Stromal cell of bone marrow (primary cell): ENCODE data around the gene PPP1R16B.

Source experiments
- DNase-seq: peaks from one replicate; pipeline ENCODE4 v3.0.0-alpha.2; 2012; ENCODE audit warnings: low read depth

Gene PPP1R16B

DNA sequence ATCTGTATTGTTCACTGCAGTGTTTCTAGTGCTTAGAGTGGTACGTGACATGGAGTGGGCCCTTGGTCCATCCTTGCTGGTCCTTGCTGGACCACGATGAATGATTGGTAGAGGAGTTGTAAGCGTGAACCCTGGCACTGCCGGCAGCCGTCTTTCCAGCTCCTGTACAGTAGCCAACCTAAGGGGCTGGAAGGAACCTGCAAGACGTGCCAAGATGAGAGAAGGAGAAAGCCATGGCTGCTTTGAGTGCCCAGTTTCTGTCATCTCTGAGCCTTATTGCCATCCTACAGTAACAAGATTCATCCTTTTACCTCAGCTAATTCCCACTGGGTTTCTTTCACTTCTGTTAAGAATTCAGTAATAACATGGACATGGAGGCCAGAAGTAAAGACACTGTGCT lies 162.6 kb downstream of the PPP1R16B start:
- no peak for DNase-seq

DNA sequence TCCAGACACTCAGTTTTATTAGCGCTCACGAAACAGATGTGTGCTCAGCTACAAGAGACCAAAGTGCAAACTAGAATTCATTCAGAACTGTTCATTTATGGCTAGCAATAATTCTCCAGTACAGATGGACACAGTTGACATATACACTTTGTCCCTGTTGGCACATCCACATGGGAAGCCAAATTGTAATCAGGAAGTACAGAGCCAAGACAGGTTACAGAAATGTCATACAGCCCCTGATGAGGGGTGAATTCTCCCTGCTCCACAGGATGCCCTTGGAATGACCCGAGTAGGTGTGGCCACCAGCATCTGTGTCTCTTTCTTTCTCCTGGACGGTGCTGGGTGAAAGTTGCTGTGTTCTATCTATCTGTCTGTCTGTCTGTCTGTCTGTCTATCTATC lies 164.2 kb downstream of the PPP1R16B start:
- DNase-seq = no peak

DNA sequence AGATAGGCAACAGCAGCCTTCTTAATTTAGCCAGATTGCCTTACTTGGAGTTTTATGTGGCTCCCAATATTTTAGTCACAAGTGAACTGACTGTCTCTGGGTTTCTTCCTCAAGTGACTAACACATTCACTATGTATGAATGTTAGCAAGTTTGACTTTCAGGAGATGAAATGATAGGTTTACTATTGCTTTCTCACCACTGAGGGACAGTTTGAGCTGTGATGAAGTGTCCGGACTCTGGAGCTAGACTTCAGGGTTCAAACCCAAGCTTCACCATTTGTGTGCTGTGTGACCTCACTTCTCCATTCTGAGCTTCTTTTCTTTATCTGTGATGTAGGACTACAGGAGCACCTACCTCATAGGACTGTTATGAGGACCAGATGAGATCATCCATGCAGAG lies 164.8 kb downstream of the PPP1R16B start:
- peak; percentile 43 for DNase-seq
